GM11168 (cell line): ENCODE results near the gene TREH.
"Not testable (repeated sequence)": the region's sequence is repeated elsewhere in the genome, so short reads cannot be mapped to it uniquely, and the experiment has no call there.

ENCODE experiments used
- in situ Hi-C: fragments of 300-500 bp; cut with MboI; formaldehyde crosslinking; loops from one replicate; pipeline ENCODE4 v1.12.0; 2022; ENCODE audit warnings: low sequenced_read_pairs; ENCODE audit not compliant: unreplicated experiment

Gene TREH

DNA sequence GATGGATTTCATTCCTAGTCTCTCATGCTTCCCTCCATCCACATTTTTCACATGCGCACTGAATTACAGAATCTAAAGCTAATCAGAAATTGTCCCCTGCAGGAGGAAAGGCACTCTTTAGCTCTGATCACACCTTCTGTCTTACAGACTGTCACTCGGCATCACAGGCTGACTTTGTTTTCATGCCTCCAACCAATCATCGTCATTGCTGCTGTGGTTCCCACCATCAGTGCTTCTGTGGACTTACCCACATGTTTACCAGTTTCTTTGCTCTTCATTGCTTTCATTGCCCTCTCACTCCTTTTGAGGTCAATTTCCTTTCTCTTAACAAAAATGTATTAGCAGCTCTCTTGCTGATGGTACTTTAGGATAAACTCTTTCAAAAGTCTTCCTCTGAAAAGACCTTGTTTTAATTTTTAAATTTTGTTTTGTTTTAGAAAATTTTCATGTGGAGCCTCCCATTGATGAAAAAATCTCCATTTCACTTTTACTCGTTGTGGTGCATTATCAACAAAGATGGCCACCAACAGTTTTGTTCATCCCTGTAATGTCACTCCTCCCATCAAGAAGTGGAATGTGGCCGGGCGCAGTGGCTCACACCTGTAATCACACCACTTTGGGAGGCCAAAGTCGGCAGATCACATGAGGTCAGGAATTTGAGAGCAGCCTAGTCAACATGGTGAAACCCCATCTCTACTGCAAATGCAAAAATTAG, 20.2 kb upstream of the TREH start:
- in situ Hi-C loops, result loop anchor here (10.0 kb wide), 1 partner anchor 255 kb away; the partner anchor contains the start of gene UPK2

DNA sequence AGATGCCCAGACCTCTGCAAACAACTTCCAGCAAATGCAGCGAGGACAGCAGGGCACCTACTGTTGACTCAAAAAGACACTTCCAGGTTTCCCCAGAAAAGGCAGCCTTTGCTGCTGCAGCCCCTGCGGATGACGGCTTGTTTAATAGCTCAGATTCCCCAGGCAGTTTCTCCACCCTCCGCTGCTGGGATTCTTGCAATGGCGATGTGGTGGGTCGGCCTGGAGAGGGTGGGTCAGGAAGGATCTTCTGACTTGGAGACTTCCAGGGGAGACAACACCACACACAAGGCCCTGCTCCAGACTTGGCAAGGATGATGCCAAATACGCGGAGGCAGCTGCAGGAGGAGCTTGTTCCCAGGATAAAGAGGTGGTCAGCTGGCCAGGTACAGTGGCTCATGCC, 17.9 kb upstream of the TREH start:
- in situ Hi-C loops, result loop anchor here (10.0 kb wide), 1 partner anchor 257 kb away; the partner anchor contains the start of gene UPK2

DNA sequence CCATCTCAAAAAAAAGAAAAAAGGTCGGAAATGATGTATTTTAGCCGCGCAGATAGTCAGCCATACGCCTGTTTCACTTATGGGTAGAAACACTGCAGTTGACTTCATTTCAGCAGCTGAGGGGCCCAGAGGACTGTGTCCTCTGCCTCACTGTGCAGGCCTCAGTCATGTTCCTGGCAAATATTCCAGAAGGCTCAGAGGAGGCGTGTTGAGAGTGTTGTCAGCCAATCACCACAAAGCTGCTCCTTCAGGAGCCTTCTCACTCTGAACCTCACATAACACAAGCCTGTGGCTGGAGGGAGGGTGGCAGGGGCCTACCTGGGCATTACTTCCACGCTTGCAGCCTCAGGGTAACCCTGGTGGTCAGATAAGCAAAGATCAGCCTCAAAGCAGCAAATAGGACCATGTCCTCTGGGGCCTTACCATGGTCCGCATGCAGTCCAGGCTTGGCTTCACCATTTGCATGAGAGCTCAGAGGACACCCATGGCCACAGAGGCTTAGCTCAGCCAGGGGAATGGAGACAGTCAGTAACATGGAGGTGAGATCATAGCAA, 17.3 kb upstream of the TREH start:
- in situ Hi-C loops, result loop anchor here (10.0 kb wide), 1 partner anchor 258 kb away; the partner anchor contains the start of gene UPK2

DNA sequence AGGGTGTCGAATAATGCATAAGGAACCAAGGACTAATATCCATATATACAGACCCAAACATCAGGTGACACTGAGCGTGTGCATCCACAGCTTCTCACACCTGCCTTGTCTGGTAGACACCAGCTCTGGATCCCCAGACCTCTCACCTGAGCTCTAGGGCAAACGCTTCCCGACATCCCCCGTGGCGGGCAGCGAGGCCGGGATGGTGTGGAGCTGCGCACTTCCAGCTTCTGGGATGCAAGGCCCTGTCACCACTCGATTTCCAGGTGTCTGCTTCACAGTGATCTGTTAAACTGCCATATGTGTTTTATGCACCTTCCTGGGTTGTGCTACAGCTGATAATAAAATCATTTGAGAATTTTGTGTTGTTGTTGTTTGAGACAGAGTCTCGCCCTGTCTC, 15.3 kb upstream of the TREH start:
- in situ Hi-C loops, result loop anchor here (10.0 kb wide), 1 partner anchor 260 kb away; the partner anchor contains the start of gene UPK2

DNA sequence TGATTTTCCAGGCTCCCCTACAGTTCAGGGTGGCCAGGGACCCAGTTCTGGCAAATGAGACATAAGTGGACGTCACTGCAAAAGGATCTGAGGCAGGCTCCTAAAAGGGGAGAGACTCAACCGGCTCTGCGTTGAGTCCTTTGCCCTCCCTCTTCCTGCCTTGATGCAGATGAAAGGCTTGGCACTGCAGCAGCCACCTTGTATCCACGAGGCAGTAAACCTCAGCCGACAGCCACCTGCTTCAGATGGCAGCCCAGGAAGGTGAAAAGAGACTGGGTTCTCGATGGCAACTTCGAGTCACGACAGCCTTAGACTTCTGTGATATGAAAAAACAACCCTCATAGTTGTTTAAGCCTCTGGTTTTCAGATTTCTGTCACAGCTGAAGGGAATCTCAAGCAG, 14.7 kb upstream of the TREH start:
- in situ Hi-C loops, result loop anchor here (10.0 kb wide), 1 partner anchor 261 kb away; the partner anchor contains the start of gene UPK2

DNA sequence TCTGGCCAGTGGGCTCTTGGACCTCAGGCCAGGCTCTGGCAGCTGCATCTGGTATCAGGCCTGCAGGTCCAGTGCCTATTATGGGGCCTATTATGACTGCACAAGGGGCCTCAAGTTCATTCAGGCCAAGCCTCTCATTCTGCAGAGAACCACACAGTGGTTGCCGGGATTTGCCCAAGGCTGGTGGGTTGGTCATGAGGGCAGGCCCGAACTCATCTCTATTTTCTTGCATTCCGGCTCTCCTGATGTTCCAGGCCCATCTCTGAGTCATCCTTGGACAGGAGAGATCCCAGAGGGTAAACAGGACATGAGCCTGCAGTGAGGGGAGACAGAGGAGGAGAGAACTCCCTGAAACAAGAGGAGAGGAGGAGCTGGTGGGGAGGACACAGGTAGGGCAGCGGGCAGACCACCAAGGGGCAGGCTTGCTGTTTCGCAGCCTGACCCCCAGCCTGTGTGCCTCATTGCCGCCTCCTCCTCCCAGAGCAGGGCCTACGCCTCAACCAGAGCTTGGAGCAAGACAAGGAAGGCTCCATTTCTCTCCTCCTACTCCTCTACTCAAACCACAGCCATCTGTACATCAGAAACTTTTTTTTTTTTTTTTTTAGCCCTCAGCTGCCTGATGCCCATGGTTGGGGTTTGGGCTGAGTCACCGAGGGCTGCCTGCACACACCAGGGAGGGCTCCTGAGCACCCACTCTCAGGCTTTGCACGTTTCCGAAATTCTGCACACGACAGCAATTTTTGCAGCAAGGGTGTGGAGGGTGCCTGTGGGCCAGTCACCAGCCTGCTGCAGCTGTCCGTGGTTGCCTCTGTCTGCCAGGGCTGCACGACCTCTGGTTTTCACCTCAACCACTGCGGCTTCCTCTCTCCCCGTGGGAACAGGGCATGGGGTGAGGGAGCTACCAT, 12.7 kb upstream of the TREH start:
- in situ Hi-C loops, result loop anchor here (10.0 kb wide), 1 partner anchor 263 kb away; the partner anchor contains the start of gene UPK2

DNA sequence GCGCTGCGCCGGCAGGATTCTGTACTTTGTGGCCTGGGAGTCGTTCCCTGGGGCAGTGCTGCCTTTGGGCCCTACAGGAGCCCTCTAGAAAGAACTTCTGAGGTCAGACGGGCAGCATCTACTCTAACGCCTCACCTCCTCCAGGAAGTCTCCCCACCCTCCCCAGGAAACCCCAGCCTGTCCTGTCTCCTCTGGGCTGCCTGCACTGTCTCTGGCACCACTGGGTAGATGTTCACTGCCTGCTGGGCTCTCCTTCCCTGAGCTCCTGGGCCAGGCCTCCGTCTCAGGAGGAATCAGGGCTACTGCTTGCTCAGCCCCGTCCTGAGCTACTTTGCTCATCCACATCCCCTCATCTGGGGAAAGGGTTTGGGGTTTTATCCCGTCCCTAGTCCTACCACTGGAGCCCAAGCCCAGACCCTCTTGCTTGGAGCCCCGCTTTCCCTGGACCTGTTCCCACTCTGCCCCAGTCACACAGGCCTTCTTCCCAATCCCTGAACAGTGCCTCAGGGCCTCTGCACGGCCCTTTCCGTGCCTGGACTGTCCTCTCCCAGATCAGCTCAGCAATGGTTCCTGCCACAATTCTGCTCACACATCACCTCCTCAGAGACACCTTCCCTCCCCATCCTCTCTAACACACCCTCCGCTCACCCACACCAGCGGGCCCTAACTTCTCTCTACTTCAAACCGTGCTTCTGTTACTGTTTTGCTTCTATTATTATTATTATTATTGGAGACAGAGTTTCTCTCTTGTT, 11.3 kb upstream of the TREH start:
- in situ Hi-C loops, result loop anchor here (10.0 kb wide), 1 partner anchor 264 kb away; the partner anchor contains the start of gene UPK2

DNA sequence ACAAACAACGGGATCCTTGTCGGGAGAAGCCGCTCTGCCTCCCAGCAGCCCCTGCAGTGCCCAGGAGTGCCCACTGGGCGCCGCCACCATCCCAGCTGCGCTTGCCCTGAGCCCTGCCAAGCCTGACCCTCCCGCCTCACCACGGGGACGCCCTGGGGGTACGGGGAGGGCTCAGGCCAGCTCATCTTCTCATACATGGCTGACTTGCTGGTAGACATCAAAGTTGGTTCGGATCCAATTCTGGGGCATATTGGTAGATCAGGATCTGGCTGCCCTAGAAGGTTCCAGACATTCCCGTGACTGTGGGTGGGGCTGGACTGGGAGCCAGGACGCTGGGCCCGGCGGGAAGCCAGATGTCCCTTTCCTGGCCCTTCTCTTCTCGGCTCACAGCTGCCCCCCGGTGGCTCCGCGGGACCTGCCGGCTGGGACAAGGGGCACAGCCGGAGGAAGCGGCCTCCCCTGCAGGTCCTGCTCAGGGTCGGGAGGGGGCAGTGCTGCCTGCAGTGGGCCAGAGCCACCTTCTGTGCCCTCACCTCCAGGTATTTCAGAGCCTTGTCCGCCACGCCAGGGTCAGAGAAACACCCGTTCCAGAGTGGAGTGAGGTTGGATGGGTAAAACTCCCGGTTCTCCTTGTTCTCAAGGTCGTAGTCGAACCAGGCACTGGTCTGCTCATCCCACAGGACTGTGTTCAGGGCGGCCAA, 10.6 kb upstream of the TREH start:
- in situ Hi-C loops, result loop anchor here (10.0 kb wide), 1 partner anchor 265 kb away; the partner anchor contains the start of gene UPK2

DNA sequence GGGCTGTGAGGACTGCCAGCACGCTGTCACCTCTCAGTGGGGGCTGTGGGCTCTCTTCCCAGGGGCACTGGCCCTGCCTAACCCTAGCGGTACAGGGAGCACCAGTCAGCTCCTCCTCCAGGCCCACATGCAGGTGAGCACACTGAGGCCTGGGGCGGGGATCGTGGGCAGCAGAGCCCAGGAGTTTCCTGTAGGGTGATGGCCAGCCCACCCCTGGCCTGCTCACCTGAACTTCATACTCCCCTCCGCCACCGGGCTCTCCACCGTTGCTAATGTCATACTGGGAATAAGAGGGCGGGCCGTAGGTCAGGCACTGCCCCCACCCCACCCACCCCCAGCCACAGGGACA, 10.0 kb upstream of the TREH start:
- in situ Hi-C loops, result no loop called here

DNA sequence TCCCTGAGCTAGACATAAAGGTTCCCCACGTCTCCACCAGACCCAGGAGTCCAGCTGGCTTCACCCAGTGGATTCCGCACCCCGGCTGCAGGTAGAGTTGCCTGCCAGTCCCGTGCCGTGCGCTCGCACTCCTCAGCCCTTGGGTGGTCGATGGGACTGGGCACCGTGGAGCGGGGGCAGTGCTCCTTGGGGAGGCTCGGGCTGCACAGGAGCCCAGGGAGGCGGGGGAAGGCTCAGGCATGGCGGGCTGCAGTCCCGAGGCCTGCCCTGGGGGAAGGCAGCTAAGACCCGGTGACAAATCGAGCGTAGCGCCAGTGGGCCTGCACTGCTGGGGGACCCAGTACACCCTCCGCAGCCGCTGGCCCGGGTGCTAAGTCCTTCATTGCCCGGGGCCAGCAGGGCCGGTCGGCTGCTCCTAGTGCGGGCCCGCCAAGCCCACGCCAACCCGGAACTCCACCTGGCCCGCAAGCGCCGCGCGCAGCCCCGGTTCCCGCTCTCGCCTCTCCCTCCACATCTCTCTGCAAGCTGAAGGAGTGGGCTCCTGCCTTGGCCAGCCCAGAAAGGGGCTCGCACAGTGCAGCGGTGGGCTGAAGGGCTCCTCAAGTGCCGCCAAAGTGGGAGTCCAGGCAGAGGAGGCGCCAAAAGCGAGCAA, 9.5 kb upstream of the TREH start:
- in situ Hi-C loops, result no loop called here

DNA sequence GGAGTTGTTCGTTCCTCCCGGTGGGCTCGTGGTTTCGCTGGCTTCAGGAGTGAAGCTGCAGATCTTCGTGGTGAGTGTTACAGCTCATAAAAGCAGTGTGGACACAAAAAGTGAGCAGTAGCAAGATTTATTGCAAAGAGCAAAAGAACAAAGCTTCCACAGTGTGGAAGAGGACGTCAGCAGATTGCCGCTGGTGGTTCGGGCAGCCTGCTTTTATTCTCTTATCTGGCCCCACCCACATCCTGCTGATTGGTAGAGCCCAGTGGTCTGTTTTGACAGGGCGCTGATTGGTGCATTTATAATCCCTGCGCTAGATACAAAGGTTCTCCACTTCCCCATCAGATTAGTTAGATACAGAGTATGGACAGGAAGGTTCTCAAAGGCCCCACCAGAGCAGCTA, 8.9 kb upstream of the TREH start:
- in situ Hi-C loops, result not testable (repeated sequence)

DNA sequence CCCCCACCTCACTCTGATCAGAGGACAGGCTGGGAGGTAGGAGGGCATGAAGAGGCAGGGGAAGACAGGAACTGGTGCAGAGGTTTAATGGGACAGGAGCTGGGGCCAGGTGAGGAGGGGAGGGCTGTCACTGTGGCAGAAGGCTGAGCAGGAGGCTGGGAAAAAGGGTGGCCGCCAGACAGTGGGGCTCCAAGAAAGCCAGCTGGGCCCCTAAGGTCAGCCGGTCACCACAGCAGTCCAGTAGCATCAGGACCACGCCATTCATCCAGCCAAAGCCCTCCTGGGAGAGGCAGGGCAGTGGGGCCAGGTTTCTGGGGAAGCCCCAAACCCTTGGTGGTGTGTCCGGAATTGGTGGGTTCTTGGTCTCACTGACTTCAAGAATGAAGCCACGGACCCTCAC, 8.5 kb upstream of the TREH start:
- in situ Hi-C loops, result no loop called here

DNA sequence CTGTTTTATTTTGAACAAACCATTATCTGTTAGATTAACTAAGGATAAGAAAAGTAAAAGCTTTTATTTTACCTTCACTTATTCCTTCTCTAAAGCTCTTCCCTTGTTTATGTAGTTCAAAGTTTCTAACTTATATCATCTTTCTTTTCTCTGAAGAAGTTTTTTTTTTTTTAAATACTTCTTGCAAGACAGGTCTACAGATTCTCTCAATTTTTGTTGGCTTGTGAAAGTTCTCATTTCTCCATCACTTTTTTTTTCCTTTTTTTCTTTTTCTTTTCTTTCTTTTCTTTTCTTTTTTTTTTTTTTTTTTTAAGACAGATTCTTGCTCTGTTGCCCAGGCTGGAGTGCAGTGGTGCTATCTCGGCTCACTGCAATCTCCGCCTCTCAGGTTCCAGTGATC, 4.7 kb upstream of the TREH start:
- in situ Hi-C loops, result no loop called here

DNA sequence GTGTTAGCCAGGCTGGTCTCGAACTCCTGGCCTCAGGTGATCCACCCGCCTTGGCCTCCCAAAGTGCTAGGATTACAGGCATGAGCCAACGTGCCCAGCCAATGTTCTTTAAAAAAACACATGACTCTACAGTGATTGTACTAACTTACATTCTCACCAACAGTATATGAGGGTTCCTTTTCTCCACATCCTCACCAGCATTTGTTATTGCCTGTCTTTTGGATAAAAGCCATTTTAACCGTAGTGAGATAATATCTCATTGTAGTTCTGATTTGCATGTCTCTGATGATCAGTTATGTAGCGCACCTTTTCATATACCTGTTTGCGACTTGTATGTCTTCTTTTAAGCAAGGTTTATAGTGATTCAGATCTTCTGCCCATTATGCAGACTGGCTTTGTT, 3.5 kb upstream of the TREH start:
- in situ Hi-C loops, result not testable (repeated sequence)

DNA sequence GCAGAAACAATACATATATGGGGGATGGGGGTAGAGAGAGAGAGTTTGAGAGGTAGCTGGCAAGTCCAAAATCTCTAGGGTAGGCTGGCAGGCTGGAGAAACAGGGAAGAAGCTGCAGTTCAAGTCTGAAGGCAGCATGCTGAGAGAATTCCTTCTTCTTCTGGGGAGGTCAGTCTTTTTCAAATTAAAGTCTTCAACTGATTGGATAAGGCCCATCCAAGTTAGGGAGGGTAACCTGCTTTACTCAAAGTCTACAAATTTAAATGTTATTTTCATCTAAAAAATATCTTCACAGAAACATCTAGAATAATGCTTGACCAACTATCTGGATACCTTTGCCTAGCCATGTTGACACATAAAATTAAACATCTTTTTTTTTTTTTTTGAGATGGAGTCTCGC, 2.9 kb upstream of the TREH start:
- in situ Hi-C loops, result no loop called here

DNA sequence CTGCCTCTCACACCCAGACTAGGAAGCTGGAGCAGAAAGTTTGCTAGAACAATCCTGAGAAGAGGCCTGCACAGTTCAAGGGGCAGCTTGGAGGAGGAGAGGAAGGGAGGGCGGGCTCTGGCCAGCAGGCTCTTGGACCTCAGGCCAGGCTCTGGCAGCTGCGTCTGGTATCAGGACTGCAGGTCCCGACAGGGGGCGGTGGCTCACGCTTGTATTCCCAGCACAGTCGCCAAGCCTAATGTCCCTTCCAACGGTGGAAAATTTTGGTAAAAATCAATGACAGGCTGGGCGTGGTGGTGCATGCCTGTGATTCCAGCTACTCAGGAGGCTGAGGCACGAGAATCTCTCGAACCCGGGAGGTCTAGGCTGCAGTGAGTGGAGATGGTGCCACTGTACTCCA, 542 bp downstream of the TREH start:
- in situ Hi-C loops, result not testable (repeated sequence)

DNA sequence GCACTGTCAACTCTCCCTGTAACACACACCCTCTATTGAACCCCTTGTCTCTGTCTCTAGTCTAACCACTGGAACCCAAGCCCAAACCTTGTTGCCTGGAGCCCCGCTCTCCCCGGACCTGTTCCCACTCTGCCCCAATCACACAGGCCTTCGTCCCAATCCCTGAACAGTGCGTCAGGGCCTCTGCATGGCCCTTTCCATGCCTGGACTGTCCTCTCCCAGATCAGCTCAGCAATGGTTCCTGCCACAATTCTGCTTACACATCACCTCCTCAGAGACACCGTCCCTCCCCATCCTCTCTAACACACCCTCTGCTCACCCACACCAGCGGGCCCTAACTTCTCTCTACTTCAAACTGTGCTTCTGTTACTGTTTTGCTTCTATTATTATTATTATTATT, 1.5 kb downstream of the TREH start:
- in situ Hi-C loops, result no loop called here

DNA sequence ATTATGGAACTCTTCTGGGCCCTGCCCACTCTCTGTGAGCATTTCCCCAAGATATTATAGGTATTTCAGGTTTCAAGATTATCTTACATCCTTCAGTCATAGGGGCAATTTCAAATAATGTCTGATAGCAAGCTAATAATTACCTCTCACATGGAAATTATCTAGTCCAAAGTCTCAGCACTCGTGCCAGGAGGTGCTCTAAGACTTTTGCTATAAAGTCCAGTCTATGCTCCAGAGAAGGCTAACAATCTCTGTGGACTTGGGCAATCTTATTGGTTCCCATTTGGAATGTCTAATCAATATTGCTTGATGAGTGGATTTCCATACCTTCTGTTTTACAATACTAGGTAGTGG, 5.4 kb downstream of the TREH start:
- in situ Hi-C loops, result no loop called here
